Measurements from ENCODE around the gene RUFY1.
"Not testable (repeated sequence)": the region's sequence is repeated elsewhere in the genome, so short reads cannot be mapped to it uniquely, and the experiment has no call there.

The RUFY1 gene, protein sequence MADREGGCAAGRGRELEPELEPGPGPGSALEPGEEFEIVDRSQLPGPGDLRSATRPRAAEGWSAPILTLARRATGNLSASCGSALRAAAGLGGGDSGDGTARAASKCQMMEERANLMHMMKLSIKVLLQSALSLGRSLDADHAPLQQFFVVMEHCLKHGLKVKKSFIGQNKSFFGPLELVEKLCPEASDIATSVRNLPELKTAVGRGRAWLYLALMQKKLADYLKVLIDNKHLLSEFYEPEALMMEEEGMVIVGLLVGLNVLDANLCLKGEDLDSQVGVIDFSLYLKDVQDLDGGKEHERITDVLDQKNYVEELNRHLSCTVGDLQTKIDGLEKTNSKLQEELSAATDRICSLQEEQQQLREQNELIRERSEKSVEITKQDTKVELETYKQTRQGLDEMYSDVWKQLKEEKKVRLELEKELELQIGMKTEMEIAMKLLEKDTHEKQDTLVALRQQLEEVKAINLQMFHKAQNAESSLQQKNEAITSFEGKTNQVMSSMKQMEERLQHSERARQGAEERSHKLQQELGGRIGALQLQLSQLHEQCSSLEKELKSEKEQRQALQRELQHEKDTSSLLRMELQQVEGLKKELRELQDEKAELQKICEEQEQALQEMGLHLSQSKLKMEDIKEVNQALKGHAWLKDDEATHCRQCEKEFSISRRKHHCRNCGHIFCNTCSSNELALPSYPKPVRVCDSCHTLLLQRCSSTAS

DNA sequence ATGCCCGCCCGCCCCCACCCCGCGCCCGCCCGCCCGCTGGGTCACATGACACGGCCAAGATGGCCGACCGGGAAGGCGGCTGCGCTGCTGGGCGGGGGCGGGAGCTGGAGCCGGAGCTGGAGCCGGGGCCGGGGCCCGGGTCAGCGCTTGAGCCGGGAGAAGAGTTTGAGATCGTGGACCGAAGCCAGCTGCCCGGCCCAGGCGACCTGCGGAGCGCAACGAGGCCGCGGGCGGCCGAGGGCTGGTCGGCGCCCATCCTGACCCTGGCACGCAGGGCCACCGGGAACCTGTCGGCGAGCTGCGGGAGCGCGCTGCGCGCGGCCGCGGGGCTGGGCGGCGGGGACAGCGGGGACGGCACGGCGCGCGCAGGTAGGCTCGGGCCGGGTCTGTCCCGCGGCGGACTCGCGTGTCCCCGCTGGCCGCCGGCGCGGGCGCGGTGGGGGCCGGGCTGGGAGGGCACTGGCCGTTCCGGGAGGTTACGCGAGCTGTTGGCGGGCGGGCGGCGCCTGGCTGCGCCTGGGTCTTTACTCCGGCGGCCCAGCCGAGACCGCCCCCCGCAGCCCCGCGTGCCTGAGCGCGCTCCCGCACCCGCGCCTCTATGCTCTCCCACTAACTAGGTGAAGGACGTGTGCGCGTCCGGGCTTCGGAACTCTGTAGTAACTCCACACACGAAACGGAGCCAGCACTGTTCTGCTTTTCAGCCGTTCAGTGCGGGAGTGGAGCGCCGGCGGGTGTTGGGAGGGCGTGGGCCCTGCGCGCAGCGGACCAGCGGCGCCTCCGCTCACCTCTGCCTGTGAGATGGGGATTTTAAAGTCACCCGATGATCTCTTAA lies at the start of gene RUFY1:
Gene RUFY1 (plus strand): TSS at position 44 of the 832 bp plus-strand sequence. CDS start 16 bp downstream, at position 60.
- DNase-seq (ENCODE audit: low read depth in 2 of 2), result peak; percentile 66 to 71

DNA sequence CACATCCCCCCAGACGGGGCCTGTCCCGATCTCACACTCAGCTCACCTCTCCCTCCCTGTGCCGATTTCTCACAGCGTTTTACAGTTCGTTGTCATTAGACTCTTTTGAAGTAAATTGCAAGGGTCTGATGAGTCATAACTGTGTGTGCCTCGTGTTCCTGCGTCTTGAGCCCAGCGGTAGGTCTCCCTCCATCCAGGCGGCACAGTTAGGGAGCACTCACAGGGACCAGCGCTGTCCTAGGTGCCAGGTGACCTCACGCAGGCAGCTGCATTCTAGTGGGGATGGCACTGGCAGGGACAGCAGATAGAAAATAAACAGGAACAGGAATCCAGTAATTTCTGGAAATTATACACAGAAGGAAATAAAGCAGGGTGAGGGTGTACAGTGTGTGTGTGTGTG lies 48.4 kb upstream of the RUFY1 start:
- not testable (repeated sequence) for DNase-seq (ENCODE audit: low read depth in 2 of 2)

DNA sequence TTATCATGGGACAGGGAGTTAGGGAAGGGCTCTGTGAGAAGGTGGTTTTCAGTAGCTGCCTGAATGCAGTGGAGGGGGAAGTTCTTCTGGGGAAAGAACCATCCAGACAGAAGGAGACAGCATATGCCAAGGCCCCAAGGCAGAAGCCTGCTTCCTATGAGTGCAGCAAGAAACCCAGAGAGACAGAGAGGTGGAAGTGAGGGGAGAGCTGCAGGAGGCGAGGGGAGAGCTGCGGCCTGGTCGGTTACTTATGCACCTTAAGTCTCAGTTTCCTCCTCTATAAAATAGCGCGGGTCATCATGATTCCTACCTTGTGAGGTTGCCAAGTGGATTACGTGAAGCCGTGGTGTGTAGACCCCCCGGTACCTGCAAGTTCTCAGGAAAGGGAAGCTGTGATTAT lies 47.9 kb upstream of the RUFY1 start:
- not testable (repeated sequence) for DNase-seq (ENCODE audit: low read depth in 2 of 2)

DNA sequence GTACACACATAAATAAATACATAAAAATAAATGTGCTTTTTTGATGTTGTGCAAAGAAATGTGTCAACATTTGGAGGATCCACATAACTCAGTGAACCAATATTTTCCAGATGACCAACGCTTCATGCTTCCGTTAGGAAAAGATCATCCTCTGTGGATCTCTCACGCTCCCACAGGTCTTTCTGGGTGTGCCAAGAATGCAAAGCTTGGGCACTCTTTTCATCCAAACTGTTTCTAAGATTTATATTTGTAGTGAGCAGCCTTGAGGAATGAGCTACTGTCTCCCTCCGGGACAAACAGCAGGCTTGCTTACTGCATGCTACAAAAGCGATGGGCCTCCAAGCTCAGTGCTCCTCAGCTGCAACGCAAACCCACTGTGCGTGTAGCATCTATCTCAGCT lies 46.2 kb upstream of the RUFY1 start:
- no peak for DNase-seq (ENCODE audit: low read depth in 2 of 2)

DNA sequence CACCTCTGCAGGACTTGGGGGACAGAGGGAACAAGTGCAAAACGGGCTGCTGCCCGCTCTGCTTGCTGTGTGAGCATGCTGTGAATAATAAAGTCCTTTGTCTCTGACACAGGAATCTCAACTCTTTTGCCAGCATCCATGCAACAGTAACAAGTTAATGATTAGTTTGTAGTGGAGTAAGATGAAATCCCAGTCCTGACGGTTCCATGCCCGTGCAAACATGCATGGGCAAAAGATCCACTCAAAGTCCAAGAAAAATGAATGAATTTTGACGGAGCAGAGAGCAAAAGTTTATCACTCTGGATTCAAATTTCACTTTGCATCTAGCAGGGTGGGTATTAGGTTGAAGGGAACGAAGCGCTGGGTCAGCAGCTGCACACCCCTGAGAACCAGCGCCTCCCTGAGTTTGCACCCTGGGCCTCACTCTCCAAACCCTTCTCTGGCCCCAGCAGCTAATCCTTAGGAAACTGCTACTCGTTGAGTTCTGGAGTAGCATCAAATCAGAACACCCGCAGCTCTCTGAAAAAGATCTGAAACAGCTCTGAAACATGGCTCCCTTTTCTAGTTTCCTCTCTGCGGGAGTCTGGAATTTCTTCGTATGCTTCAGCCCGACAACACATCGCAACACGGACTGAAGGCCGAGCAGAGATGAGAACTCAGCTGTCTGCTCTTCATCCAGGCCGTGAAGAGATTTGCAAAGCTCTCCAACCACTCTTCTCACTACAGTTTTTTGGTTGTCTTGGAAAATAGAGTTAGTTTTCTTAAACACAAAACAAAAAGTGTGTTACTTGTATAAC lies 45.6 kb upstream of the RUFY1 start:
- no peak for DNase-seq (ENCODE audit: low read depth in 2 of 2)

DNA sequence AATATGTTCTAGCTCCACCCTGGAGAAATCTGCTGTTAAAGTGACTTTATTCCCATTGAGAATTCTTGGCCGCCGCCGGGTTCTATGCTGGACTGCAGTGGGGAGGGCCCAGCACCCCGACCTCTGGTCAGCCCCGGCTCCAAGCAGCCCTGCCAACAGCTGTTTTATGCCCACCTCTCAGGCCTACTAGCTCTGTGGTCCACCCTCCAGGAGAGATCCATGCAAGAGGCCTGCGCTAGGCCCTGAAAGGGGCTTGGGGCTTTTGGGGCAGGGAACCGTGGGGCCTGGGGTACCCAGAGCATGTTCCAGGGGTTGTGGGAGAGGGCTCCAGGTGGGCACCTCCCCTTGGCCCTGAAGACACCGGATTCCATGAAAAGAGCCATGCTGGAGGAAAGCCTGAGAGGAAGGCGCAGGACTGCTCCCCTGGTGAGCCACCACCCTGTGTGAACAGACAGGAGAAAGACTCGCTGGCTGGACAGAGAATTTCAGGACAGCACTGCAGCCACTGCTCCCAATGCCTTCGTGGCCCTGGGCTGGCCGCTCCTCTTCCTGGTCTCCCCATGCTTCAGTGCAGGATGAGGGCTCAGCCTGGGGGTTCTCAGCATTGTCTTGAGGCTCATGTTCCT lies 44.6 kb upstream of the RUFY1 start:
- no peak for DNase-seq (ENCODE audit: low read depth in 2 of 2)

DNA sequence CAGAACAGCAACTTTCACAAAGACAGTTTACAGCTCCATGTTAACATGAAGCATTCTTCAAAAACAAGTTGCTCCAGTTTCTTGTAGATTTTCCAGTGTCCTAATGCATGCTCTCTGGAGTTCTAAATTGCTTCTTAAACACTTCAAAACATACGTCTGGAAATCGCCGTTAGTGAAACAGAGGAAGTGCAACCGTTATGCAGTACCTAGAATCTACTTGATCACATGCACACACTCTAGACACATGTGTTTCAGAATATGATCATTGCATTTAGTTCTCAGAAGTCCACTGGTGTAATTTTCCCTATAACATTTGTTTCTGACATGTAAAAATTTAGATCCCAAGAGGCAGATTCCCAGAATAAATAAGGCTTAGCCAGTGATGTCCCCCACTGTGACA lies 41.1 kb upstream of the RUFY1 start:
- no peak for DNase-seq (ENCODE audit: low read depth in 2 of 2)

DNA sequence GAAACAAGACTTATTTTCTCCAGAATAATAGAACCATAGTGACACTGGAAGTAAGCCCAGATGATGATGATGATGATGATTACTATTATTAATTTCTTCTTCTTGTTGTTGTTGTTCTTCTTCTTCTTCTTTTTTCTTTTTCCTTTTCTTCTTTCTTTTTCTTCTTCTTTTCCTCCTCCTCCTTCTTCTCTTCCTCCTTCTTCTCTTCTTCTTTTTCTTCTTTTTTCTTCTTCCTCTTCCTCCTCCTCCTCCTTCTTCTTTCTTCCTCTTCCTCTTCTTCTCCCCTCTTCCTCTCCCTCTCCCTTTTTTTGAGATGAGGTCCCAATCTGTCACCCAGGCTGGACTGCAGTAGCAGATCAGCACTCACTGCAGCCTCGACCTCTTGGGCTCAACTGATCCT lies 40.5 kb upstream of the RUFY1 start:
- DNase-seq (ENCODE audit: low read depth in 2 of 2), result no peak

DNA sequence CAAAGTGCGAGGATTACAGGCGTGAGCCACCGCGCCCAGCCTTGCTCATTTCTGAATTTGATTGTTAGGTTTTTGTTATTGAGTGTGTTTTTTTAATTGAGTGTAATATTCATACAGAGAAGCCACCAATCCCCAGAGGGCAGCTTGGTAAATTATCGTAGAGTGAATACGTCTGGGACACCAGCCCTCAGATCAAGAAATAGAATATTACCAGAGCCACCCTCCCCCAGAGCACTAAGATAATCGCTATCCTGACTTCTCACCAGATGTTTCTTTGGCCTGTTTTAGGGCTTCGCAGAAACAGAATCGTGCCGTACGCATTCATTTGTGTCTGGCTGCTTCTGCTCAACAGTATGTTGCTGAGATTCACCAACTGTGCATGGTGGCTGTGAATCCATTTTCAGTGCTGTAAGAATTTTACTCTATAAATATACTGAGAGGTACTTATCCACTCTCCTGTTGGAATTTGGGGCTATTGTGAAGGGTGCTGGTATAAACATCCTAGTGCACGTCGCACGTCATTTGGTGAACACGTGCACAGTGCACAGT lies 37.8 kb upstream of the RUFY1 start:
- DNase-seq (ENCODE audit: low read depth in 2 of 2), result no peak

DNA sequence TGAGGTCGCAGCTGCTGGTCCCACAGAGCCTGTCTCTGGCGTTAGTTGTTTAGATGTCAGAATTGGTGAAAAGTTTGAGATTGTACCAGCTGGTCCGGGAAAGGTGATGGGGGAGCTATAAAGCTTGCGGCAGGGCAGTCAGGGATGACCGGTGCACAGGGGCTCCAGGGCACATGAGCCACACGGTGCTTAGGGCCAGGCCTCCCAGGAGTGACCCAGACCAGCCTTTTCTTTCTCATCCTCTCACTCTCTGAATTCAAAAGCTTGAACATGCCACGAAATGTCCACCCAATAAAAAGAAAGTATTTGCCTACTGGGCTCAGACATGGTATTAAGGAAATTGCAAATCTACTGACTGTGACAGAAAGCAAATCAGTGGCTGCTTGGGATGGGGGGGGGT lies 34.9 kb upstream of the RUFY1 start:
- not testable (repeated sequence) for DNase-seq (ENCODE audit: low read depth in 2 of 2)

DNA sequence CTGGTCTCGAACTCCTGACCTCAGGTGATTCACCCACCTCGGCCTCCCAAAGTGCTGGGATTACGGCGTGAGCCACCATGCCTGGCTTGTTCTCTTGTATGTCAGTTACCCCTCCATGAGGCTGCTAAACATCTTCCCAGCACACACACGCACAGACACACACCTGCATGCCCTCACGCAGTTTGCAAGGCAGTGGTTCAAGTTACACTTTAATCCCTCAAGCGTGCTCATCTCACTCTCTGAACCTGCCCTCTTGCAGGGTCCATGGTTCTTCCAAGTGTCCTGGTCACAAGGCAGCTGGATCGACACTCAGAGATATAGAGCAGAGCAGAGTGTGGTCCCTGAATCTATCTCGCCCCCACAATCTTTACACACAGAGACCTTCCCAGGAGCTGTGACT lies 34.1 kb upstream of the RUFY1 start:
- DNase-seq (ENCODE audit: low read depth in 2 of 2), result no peak

DNA sequence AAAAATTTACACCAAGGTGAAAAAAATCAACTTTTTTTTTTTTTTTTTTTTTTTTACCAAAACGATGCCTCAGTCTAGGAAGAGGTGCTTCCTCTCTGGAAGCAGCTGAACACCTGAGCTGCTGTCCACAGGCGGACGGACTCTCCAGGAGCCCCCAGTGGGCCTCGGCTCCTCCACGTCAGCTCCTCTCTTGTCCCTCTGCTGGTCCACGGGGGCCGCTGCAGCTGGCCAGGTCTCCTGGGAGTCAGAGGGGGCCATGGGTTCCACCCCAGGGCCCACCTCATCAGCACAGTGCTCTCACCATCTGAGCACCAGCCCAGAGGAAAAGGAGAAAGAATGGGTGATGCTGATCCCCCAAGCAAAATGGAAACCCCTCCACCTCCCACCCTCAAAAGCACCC lies 32.6 kb upstream of the RUFY1 start:
- not testable (repeated sequence) for DNase-seq (ENCODE audit: low read depth in 2 of 2)

DNA sequence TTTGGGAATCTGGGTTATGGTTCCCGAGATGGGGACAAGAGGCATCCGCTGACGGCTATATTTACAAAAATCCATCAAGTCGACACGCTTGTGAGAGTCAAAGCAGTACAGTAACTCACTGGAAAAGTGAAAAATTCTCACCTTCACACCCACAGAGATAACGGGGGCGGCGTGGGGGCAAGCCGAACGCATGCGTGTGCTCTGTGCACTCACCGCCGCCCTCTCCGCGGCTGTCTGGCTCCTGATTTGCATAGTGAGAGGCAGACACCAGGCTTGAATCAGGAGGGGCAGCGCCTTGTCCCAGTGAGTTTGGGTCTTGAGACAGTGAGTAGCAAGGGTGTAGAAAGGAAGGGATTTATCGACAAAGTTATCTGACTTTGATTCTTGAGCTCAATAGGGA lies 32.0 kb upstream of the RUFY1 start:
- not testable (repeated sequence) for DNase-seq (ENCODE audit: low read depth in 2 of 2)

DNA sequence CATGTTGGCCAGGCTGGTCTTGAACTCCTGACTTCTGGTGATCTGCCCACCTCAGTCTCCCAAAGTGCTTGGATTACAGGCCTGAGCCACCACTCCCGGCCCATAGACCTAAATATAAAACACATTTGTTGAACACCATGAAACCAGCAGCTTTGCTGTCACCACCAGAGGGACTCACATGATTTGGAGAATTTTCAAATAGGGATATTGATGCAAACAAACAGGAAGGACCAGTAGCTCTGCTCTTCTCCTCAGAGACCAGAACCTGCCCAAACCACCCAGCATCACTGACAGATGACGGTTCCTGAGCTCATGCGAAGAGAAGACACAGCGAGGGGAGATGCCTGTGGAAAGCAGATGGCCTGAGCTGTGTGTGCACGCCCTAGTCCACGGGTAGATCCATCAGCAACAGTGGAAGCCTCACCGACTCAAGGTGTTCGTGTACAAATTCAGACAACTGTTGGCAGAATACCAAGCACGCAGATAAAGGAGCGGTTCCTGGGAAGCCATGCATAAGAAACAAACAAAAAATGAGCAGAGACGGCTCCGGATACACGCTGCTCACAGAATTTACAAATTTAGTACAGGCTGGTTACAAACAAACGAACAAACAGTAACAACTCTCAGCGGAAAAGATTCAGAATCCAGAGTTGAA lies 30.8 kb upstream of the RUFY1 start:
- DNase-seq (ENCODE audit: low read depth in 2 of 2), result not testable (repeated sequence)

DNA sequence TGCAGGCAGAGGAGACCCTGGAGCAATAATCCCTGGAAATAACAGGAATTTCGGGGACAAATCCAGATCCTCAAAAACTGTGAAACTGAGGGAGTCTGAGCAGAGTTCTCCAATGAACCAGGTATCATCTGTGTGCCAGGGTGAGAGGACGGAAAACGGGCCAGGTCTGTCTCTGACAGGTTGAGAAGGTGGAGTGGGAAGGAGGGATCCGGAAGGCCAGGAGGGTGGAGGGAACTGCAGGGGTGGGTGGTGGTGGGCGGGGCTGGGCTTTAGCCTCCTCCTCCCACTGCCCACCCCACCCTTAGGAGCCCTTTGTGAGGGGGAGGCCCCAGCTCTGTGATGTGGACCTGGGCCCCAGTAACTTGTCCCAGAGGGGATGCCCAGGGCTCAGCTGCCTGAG lies 28.2 kb upstream of the RUFY1 start:
- DNase-seq (ENCODE audit: low read depth in 2 of 2), result not testable (repeated sequence)

DNA sequence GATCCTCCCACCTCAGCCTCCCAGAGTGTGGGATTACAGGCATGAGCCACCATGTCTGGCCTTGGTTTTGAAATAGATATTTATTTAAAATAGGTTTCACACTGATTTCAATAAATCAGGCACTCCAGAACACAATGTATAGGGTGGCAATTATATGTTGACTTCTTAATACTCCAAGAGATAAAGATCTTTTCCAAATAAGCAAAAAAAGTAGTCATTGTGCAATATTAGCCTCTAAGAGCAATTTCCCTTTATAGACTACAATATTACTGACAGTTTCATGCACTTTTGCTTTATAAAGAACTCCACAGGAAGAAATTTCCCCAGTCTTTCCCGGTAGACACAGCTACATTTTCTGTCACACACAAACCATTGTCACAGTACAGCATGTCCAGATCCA lies 23.4 kb upstream of the RUFY1 start:
- DNase-seq (ENCODE audit: low read depth in 2 of 2), result no peak

DNA sequence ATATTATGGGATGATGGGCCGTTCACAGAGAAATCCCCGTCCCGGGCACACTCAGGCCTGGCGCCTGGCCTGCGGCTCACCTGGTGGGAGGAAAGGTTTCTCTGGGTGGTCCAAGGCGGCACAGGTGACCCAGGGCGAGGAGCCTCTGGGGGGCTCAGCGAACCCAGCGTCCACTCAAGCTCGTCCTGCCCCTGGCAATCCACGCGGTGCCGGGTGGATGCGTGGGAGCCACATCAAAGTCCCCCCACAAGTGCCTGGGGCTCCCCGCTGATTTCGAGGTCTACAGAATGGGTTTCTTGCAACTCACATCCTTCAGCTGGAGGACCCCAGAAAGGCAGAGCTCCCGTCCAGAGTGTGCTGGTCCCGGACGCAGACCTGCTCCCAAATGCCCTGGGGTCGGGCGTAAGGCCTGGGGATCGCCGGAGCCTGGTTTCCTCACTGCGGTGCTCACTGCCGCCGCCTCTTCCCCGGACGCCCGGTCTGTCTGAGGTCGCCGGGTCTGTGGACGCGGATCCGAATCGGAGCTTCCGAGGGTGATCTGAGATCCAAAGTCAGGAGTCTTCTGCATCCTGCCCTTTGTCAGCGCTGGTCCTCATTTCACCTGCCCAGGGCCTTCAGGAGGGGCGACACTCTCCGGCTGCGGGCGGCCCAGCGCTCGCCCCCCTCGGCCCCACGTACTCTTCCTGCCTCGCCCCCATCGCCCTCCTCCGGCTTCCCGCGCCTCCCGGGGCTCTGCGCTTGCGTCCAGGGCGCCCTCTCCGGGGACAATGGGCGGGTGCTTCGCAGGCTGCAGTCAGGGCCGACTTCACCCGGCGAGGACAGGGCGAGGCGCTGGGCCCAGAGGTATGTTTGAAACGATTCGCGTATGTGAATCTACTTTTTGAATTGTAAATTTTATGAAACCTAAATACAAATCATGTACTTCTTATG lies 20.0 kb upstream of the RUFY1 start:
- DNase-seq (ENCODE audit: low read depth in 2 of 2), result peak; percentile 48 to 56

DNA sequence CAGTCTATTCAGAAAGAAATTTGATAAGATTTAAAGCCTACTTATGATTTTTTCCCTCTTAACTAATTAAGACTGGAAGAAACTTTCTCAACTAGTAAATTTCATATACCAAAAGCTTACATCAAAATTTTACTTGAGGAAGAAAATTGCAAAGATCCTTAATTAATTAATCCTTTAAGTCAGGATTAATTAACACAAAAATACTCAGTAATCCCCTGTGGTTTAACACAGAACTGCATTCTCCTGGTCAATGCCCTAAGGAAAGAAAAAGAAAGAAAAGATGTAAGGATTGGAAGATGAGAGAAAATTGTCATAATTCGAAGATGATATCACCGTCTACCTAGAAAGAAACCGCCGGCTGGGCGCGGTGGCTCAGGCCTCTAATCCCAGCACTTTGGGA lies 17.3 kb upstream of the RUFY1 start:
- DNase-seq (ENCODE audit: low read depth in 2 of 2), result no peak

DNA sequence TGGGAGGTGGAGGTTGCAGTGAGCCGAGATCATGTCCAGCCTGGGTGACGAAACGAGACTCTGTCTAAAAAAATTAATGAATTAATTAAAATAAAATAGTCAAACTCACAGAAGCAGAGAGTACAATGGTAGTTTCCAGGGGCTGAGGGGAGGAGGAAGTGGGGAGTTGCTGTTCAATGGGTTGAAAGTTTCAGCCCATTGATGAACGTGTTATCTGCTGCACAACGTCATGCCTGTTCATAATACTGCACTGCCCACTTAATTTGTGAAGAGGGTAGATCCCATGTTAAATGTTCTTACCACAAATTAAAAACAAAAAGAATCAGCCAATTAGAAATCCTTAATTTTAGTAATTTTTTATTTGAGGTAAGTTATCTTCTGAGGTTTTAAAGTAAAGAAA lies 16.4 kb upstream of the RUFY1 start:
- no peak for DNase-seq (ENCODE audit: low read depth in 2 of 2)

Measured in stimulated activated CD8-positive, alpha-beta memory T cell treated with anti-CD3 and anti-CD28 coated beads, Interleukin-15, amount 100 ng/mL, for 4 hours (primary cell).